GM18870 (cell line): ENCODE data around the gene RNGTT.
"Not testable (repeated sequence)": the region's sequence is repeated elsewhere in the genome, so short reads cannot be mapped to it uniquely, and the experiment has no call there.

Experiments
- ATAC-seq: cut with Tn5 transposase; IDR thresholded peaks from one replicate; pipeline ENCODE4 v1.9.1; 2021; ENCODE audit warnings: moderate library complexity; ENCODE audit not compliant: unreplicated experiment

RNGTT gene

DNA sequence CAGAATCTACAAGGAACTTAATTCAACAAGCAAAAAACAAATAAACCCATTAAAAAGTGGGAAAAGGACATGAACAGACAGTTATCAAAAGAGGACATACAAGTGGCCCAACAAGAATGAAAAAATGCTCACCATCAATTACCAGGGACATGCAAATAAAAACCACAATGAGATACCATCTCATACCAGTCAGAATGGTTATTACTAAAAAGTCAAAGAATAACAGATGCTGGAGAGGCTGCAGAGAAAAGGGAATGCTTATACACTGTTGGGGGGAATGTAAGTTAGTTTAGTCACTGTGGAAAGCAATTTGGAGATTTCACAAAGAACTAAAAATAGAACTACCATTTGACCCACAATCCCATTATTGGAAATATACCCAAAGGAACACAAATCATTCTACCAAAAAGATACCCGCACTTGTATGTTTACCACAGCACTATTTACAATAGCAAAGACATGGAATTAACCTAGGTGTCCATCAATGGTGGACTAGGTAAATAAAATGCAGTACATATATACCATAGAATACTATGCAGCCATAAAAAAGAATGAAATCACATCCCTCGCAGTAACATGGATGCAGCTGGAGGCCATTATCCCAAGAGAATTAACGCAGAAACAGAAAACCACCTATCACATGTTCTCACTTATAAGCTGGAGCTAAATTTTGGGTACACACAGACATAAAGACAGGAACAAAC lies 48.4 kb downstream of the RNGTT start:
- ATAC-seq = no peak

DNA sequence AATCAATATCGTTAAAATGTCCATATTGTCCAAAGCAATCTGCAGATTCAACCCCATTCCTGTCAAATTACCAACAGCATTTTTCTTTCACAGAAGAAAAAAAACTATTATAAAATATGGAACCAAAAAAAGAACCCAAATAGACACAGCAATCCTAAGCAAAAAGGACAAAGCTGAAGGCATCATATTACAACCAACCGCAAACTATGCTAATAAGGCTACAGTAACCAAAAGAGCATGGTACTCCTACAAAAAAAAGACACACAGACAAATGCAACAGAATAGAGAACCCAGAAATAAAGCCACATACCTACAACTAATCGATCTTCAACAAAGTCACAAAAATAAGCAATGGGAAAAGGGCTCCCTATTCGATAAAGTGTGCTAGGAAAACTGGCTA lies 49.2 kb downstream of the RNGTT start:
- no peak for ATAC-seq

DNA sequence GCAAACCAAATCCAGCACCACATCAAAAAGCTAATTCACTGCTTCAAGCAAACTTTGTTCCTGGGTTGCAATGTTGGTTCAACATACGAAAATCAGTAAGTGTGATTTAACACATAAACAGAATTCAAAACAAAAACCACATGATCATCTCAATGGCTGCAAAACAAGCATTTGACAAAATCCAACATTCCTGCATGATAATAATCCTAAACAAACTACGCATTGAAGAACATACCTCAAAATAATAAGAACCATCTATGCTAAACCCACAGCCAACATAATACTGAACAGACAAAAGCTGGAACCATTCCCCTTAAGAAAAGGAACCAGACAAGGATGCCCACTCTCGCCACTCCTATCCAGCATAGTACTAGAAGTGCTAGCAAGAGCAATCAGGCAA lies 49.9 kb downstream of the RNGTT start:
- no peak for ATAC-seq

DNA sequence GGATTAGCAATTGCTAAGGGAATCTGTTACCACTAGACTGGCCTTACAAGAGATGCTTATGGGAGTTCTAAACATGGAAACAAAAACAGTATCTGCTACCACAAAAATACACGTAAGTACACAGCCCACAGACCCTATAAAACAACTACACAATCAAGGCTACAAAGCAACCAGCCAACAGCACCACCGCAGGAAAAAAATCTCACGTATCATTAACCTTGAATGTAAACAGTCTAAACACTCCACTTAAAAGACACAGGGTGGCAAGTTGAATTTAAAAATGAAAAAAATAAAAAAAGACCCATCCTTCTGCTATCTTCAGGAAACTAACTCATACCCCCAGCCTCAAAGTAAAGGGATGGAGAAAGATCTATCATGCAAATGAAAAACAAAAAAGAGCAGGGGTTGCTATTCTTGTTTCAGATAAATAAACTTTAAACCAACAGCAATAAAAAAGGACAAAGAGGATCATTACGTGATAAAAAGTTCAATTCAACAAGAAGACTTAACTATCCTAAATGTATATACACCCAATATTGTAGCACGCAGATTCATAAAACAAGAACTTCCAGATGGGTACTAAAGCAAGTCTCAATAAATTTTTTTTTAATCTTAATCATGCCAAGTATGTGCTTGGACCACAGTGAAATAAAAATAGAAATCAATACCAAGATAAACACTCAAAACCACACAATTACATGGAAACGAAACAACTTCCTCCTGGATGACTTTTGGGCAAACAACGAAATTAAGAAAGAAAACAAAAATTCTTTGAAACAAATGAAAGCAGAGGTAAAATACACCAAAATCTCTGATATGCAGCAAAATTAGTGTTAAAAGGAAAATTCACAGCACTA lies 52.3 kb downstream of the RNGTT start:
- ATAC-seq = no peak

DNA sequence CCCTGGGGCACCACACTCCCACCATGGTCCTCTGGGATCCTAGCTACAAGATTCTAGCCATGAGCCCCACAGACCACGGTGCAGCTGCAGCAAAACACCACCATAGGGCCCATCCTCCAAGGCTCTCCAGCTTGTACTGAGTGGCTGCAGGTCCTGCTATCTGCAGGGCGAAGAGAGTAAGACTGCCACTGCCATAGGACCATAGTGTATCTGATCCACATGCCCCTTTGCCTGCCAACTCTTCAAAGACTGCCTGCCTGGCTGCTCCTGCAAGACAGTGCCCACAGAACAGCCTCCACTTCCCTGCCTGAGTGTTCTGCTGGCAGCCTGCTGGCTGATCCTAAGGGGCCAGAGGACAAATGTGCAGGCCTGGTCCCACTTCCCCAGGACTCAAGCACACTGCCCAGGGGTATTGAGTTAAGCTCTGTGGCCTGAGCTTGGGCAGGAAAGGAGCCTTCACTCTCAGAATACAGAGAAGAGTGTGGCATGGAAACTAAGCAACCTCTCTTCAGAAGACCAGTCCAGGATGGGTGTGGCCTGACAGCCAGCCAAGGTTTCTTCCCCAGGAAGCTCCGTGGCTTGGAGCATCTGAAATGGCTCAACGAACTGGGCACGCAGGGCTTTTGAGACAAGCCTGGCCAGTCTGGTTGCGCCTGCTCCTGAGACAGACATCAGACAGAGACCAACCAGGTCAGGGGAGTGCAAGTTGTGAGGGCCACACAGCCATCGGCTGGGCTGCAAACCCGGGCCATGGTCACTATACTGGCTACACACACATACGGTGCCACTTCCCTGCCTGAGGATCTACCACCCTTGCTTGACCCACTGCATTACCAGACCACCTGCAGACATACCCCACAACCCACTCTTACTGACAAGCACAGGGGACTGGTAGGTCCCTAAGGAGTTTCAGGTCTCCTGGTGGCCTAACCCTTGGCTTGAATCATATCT lies 54.5 kb downstream of the RNGTT start:
- no peak for ATAC-seq

DNA sequence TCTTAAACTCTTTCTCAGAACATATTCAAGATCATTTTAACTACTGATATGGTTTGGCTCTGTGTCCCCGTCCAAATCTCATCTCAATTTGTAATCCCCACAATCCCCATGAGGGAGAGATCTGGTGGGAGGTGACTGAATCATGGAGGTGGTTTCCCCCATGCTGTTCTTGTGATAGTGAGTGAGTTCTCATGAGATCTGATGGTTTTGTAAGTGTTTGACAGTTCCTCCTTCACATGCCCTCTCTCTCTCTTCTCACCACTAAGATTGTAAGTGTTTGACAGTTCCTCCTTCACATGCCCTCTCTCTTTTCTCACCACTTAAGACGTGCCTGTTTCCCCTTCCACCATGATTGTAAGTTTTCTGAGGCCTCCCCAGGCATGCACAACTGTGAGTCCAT lies 56.3 kb downstream of the RNGTT start:
- not testable (repeated sequence) for ATAC-seq

DNA sequence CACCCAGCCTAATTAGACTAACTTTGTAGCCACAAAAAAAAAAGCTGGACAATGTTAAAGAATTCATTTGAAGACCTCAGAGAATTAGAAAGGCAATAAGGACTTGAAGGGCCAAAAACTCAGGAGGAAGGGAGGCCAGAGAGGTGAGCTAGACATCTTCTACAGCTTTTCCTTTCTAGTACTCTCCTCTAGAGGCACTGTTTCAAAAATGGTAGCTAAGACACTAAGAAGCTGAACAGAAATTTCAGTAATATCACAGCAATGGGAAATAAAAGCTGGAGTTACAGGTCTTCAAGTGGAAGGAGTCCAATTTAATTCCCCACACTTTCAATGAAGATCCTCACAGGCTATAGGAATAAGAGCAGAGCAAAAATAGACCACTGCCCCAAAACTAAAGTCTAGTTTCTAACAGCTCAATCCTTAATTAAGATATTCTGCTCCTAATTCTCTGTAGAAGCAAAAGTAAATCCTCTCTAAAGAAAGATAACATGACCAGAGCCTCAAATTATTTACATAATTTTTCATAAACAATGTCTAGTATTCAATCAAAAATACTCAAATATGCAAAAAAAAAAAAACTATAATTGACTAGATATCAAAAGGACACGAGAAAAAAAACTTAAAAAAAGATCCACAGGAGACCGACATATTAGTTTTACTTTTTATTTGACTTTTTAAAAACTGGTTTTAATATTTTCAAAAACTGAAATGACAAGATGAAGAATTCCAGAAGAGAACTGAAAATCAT lies 63.7 kb downstream of the RNGTT start:
- ATAC-seq = no peak

DNA sequence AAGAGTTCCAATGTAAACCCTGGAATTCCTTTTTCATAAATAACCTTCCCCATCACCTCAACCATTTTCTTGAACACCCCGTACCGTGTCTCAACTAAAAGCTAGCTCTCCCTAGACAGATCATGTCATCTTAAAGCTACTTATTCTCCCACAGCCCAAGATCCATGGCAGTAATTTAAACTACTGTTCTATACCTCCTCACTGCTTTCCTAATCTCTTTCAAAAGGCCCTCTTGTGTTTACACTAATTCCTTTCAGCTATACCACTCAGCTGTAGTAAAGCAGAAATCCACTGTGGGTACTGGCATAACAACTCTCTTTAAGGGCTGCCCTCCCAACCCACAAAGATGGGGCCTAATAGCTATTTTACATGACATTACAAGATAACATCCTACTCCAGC lies 67.5 kb downstream of the RNGTT start:
- ATAC-seq = no peak

DNA sequence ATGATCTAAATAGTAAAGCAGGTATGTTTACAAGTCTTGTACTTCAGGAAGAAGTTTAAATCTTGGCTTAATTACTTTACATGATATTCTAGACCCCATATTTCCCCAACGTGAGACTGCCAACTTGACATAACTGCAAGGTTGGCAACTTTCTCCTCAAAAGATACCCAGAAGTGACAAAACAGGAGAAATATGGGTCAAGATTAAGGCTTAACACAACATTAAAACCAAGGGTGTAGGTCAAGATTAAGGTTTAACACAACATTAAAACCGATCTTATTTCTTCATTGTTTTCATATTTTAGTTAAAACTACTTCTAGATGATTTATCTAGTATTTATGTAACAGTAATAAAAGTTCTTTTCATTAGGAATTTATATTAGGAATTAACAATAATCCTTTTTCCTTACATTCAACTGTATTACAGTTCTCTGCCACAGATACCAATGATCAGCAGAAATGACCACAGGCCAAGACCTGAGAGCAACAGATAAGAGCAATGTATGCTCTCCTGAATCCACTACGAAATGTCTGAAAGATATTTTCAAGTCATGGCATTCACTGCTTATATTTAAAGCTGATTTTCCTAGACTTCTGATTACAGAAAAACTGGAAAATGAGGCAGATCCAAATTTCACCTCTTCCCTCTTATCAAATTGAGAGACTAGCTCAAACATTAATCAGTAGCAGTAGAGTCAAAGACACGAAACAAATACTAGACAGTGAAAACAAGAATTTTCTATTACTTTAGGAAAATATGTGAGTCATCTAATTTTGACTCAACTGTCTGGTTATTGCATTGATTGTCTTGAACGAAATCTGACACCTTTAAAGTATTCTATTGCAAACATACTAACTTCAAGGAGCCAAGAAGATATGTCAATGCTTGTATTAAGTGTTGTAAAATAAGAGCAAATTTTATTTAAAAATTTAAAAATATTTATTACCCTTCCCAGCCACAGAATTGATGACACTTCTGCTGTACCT lies 72.3 kb downstream of the RNGTT start:
- ATAC-seq = no peak

DNA sequence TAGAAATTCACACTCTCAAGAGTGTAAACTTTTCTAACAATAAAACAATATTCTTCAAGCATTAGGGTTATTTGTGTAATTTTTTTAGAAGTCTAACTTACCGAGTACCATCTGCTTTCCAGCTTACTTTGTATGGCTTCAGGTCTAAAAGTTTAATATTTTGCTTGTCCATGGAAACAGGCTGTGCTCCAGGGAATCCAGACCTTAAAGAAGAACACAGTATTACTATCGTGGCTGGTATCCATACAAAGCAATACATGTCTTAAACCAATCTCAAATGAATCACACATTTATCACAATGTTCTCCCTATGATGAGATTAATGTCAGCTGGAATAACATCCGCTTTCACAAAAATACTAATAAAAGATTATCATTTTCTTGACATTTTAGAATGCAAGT lies 73.0 kb downstream of the RNGTT start:
- ATAC-seq = no peak

DNA sequence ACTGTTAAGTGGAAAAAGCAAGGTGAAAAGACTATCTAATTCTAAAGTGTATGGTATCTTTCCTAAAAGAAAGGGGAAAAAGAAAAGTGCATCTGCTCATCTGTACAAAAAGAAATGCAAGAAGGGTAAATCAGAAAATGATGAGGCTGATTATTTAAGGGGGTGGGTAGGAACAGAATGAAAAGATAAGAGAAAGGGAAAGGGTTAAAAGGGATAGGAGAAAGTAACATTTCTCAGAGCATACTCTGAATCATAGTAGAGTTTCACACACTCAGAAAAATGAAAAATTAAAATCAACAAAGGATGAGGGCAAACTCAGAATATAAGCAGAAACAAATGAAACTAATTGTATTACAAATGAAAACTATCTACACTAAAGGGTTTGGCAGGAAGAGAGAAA lies 79.1 kb downstream of the RNGTT start:
- no peak for ATAC-seq

DNA sequence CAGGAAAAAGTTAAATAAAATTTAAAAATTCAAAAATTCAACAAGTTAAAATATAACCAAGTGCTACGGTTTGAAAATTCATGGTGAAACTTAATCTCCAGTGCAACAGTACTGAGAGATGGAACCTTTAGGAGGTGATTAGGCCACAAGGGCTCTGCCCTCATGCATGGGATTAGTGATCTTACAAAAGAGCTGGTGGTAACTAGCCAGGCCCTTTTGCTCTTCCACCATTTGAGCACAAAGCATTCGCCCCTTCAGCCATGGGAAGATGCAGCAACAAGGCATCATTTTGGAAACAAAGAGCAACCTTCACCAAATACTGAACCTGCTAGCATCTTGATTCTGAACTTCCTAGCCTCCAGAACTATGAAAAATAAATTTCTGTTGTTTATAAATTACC lies 80.9 kb downstream of the RNGTT start:
- ATAC-seq = no peak

DNA sequence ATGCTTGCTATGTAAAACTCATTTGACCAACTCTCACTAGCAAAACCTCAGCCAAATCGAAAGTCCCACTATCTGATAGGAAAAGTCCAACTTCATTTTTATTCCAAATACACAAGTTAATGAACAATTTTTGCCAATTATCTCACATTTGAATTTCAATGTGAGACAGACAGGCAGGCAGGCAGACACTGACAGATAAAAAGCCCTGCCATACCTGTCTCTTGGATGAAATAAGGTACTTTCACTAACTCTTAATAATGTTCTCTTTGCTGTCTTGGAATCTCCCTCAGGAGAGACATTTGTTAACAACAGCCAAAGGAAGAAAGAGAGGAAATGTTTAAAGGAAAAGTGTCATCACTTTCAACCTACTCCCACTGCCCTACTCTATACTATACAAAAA lies 82.0 kb downstream of the RNGTT start:
- no peak for ATAC-seq

DNA sequence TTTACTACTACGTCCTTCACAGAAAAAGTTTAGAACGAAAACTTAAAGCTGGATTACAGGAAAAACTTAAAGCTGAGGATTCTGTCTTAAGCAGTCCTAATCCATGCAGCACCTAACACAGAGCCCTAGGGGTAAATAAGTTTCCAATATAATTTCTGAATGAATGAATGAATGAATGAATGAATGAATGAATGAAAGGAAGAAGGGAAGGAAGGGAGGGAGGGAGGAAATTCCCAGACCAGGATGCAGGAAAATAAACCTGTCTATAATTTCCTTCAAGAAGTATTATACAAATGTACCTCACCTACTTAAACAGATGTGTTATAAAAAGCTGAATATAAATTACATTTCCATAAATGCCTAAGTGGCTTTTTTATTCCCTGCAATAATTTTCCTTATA lies 83.4 kb downstream of the RNGTT start:
- no peak for ATAC-seq

DNA sequence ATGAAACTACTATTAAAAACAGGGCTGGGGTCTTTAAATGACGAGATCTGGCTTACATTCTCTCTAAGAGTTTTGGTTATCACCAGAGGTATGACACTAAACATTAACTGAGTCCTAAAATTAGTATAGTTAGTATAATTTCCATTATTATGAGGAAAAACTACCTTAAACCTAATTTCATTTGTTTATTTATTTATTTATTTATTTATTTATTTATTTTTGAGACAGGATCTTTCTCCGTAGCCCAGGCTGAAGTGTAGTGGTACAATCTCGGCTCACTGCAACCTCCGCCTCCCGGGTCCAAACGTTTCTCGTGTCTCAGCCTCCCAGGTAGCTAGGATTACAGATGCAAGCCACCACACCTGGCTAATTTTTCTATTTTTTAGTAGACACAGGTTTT lies 85.5 kb downstream of the RNGTT start:
- no peak for ATAC-seq

DNA sequence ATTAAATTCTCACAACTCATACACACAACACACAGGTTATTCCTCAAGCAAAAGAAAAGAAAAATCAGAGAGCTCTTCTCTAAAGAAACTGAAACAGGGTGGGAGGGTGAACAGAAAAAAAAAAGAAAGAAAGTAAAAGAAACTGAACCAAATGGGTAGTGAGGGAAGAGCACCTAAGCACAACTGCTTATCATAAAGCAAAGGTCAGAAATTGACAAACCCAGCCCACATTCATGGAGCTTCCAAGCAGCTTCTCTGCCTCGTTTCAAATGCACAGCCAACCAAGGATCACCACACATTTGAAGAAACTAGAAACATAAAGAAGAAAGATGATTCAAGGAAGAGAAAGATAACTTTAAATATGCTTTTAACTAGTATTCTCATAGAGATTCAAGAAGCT lies 90.5 kb downstream of the RNGTT start:
- no peak for ATAC-seq

DNA sequence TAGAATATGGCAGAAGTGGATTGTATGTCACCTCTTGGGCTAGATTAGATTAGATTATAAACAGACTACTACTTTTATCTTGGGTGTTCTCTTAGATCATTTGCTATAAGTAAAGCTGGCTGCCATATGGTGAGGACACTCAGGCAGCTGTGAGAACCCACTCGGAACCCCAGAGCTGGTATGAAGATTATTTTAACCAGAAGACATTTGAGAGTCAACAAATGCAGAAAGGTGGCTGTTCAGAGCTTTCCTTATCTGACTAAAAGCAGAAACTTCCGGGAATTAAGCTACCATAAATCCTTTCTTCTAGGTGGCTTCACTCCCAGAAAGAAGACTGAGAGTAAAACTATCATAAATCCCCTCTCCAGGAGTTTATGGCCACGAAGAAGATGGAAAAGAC lies 91.9 kb downstream of the RNGTT start:
- ATAC-seq = no peak

DNA sequence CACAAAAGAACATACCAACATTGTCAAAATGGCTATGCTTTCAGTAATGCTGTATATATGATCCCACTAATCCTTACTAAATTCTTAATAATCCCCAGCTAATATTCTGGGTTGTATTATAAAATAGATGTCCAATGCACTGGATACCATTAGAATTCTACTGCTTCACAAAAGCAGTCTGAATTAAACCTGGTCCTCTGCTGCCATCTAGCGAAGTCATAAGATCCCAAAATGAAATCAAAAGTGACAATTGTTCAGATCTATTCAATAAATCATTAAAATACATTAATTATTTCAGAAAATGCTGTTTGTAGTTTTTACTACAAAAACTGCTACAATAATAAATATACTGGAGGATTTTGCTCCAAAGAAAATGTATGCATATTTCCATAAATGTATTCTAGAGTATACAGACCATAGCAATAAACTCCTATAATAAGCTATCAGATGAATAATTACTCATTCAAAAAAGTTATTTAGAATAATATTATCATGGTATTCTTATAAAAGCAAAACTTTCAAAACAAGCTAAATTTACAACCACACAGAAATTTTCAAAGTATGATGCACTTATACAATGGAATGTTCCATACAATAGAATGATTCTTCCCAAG lies 92.6 kb downstream of the RNGTT start:
- no peak for ATAC-seq
